ENCODE measurements around the gene ERGIC1.
"Not testable (repeated sequence)": the region's sequence is repeated elsewhere in the genome, so short reads cannot be mapped to it uniquely, and the experiment has no call there.

ERGIC1 gene

DNA sequence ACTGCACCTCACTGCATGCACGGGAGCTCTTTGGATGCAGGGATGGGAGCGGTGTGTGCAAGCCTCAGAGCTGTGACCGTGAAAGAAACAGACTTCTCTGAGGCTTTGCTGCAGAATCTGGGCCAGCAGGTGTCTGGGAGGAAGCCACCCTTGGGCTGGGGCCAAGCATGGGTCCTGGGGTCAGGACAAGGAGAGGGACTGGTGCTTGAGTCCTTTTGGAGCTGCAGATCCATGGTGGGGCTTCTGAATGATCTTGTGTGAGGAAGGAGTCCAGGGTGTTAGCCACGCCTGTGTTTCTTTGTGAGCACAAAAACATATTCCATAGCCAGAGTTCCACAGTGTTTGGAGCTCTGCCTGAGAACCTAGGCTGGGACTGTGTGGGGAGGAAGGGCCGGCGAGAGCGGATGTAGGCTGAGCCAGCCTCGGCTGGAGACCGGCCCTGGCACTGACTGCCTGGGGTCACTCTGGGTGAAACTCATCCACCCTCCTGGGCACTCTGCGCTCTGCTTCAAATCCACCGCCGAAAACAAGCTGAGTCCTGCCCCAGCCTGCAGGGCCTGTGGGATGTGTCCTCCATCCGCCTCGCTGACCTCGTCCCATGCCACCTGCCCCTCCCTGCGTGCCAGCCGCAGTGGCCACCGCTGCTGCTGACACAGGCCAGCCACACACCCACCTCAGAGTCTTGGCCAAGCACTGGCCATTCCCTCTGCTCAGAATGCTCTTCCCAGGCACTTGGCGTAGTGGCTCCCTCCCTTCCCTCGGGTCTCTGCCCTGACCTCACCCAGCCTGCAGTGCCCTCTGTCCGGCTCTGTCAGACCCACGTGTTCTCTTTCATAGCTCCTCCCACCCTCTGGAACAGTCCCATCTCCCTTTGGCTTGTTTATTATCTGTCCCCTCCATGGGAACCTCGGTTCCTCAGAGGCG, 26.7 kb downstream of the ERGIC1 start:
- peak overlapping the region; percentile 61 for H3K4me2 ChIP-seq

DNA sequence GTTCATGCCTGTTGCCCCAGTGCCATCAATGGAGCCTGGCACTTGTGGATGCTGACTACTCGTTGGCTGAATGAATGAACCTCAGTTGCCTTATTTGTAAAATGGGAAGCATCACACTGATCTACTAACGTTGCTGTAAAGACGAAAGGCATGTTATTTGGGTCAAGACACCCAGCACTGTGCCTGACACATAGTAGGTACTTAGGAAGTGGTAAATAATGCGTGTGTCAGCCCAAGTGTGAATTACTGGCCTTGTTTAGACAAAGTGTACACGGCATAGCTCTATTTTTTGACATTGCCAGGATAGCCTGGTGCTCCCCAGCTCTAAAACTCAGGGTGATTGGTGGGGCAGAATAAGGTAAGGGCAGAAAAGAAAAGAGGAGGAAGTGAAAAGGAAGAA, 27.4 kb downstream of the ERGIC1 start:
- no peaks in the 10 kb centered on the region for H3K9me3 ChIP-seq
- H3K27ac ChIP-seq: peak overlapping the region; percentile 70
- H3K4me1 ChIP-seq: peaks cover 95% of the 10 kb centered on the region
- peak overlapping the region; percentile 61 for H3K9ac ChIP-seq
- H3K36me3 ChIP-seq: peaks cover 85% of the 10 kb centered on the region
- no peaks in the 10 kb centered on the region for H3K27me3 ChIP-seq
- H3K4me3 ChIP-seq: no peak overlapping the region
- no peak for TF ChIP-seq Cebpa-rat (IDR thresholded peaks at IDR 0.05)
- H4K20me1 ChIP-seq: peaks cover 100% of the 10 kb centered on the region
- peak overlapping the region; percentile 61 for H3K4me2 ChIP-seq

More for the DNA sequence above, 26.7 kb downstream of the ERGIC1 start:
- TF ChIP-seq Cebpa-rat (IDR thresholded peaks at IDR 0.05): no peak
- H3K27ac ChIP-seq: peak overlapping the region; percentile 70
- no peaks in the 10 kb centered on the region for H3K27me3 ChIP-seq
- H3K4me1 ChIP-seq: peaks cover 95% of the 10 kb centered on the region
- peak overlapping the region; percentile 61 for H3K9ac ChIP-seq
- no peak overlapping the region for H3K4me3 ChIP-seq
- H3K9me3 ChIP-seq: no peaks in the 10 kb centered on the region
- H4K20me1 ChIP-seq: peaks cover 100% of the 10 kb centered on the region
- H3K36me3 ChIP-seq: peaks cover 85% of the 10 kb centered on the region

DNA sequence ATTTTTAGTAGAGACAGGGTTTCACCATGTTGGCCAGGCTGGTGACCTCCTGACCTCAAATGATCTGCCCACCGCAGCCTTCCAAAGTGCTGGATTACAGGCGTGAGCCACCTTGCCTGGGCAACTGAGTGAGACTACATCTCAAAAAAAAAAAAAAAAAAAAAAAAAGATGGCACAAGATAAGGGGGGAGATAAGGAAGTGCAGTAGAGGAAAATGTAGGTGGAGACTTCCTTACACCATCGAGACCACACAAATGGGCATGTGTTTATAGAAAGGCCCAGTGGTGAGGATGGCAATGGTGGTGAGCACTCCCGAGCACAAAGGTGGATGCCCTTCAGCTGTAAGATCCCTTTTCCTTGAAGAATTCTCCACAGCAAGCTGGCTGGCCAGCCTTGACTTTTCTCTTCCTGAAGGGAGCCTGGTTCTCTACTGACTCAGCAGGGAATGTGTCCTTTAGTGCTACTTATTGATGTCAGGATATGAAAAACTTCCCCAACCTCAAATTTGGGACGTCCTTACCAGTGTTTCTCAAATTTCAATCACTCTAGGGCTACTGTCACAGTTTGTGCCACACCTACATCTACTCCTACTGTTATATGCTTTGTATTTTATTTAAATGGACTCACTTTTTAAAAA, 28.2 kb downstream of the ERGIC1 start:
- TF ChIP-seq Cebpa-rat (IDR thresholded peaks at IDR 0.05): no peak
- peaks cover 85% of the 10 kb centered on the region for H3K36me3 ChIP-seq
- no peak overlapping the region for H3K4me3 ChIP-seq
- H3K4me2 ChIP-seq: peak overlapping the region; percentile 18; the same call in 1 of the 2 replicates
- H3K4me1 ChIP-seq: peaks cover 95% of the 10 kb centered on the region
- H3K27me3 ChIP-seq: no peaks in the 10 kb centered on the region
- peaks cover 100% of the 10 kb centered on the region for H4K20me1 ChIP-seq
- H3K9ac ChIP-seq: peak overlapping the region; percentile 40; the same call in 1 of the 2 replicates
- H3K9me3 ChIP-seq: no peaks in the 10 kb centered on the region
- H3K27ac ChIP-seq: 0 out of 2 replicates have a peak overlapping the region, but pooled peaks have one; percentile 18

DNA sequence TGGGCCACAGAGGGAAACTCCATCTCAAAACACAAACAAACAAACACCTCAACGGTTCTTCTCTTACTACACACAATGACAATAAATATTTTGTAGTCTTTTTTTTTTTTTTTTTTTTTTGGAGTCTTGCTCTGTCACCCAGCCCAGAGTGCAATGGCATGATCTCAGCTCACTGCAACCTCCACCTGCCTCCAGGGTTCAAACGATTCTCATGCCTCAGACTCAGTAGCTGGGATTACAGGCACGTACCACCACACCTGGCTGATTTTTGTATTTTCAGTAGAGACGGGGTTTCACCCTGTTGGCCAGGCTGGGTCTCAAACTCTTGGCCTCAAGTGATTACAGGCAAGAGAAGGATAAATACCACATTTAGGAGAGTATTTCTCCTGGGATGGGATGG, 30.1 kb downstream of the ERGIC1 start:
- not testable (repeated sequence) for H3K27me3 ChIP-seq, H3K9me3 ChIP-seq, H3K4me3 ChIP-seq, H3K9ac ChIP-seq, H3K27ac ChIP-seq
- Histone ChIP-seq H3K4me1 (peaks cover 97% of the 10 kb centered on the region), H3K36me3 (peaks cover 78% of the 10 kb centered on the region), H3K4me2 (0 out of 2 replicates have a peak overlapping the region, but pooled peaks have one; percentile 6), H4K20me1 (peaks cover 100% of the 10 kb centered on the region)

DNA sequence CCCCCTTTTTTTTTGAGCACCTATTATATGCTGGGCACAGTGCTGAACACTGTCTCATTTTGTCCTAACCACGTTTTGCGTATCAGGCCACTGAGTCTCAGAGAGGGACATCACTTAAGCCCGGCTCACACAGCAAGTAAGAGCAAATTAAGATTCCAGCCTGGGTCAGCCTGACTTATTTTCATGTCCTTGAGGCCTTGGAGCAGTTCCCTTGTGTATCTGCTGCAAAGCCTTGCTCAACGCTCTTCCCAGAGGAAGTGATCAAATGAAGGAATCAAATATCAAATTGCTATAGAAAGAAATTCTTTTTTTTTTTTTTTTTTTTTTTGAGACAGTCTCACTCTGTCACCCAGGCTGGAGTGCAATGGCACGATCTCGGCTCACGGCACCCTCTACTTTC, 30.7 kb downstream of the ERGIC1 start:
- peaks cover 97% of the 10 kb centered on the region for H3K4me1 ChIP-seq

DNA sequence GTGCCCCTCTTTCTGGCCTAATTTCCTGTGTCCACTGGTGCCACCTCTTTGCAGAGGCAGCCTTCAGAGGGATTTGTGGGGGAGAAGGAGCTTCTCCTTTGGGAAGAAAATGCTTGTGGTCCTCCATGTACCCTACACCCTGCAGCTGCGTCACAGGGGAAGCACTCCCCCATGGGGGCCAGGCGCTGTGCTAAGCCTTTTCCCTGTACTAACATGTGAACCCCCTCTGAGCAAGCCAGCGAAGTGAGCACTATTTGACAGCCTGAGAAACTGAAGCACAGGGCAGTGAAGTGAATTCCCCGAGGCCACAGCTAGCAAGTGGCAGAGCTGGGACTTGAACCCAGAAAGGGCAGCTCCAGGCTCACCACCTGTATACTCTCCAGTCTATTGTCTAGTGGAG, 32.3 kb downstream of the ERGIC1 start:
- H3K36me3 ChIP-seq: peaks cover 56% of the 10 kb centered on the region
- peak overlapping the region; percentile 52 for H3K9ac ChIP-seq
- no peaks in the 10 kb centered on the region for H3K9me3 ChIP-seq
- no peak for TF ChIP-seq Cebpa-rat (IDR thresholded peaks at IDR 0.05)
- peaks cover 100% of the 10 kb centered on the region for H4K20me1 ChIP-seq
- H3K4me3 ChIP-seq: no peak overlapping the region
- H3K27ac ChIP-seq: peak overlapping the region; percentile 65
- H3K27me3 ChIP-seq: no peaks in the 10 kb centered on the region
- H3K4me2 ChIP-seq: peak overlapping the region; percentile 88
- H3K4me1 ChIP-seq: peaks cover 97% of the 10 kb centered on the region

More for the DNA sequence above, 30.7 kb downstream of the ERGIC1 start:
- Histone ChIP-seq H3K4me3 (no peak overlapping the region), H3K36me3 (peaks cover 72% of the 10 kb centered on the region), H3K27me3 (no peaks in the 10 kb centered on the region), H3K4me2 (peak overlapping the region; percentile 88; the same call in 1 of the 2 replicates), H3K9ac (no peak overlapping the region), H3K9me3 (no peaks in the 10 kb centered on the region), H3K27ac (no peak overlapping the region), H4K20me1 (peaks cover 100% of the 10 kb centered on the region)
- TF ChIP-seq Cebpa-rat (IDR thresholded peaks at IDR 0.05): no peak

DNA sequence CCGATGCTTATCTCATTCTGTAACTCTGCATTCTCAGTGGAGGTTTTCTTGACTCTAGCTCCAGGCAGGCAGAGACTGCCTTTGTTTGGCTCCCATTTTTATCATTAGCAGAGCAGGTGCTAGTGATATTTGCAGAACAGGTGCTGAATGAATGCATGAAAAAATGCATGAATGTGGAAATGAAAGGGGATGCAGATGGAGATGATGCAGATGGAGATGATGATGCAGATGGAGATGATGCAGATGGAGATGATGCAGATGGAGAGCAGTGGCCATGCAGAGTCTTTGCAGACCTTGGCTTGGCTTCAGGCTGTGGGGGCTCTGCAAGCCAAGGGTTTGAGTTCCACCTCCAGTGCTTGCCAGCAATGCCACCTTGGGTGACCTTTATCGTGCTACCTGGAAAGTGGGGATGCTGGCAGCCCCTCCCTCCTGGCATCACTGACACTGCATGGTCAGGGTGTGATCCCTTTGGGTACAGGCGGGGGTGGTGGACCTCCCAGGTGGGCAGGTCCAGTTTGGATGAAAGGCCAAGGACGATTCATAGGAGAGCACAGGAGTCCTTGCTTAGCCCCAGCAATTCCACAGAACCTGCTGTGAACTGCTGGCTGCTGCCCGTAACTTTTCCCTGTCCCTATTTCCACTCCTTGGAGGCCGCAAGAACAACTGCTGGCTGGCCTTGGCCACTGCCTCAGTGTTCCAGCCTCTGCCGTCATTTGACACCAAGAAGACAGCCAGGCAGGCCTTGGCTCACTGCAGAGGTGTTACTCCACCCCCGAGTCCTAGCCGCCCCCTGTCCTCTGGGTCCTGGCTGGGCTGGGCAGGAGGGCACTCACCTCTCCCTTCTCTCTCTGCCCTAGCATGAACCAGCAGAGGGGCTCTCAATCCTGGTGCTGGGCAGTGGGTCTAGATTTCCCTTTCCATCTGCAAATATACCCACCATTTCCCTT, 33.0 kb downstream of the ERGIC1 start:
- peaks cover 49% of the 10 kb centered on the region for H3K36me3 ChIP-seq
- TF ChIP-seq Cebpa-rat (IDR thresholded peaks at IDR 0.05): no peak
- H4K20me1 ChIP-seq: peaks cover 100% of the 10 kb centered on the region
- peak overlapping the region; percentile 78 for H3K9ac ChIP-seq
- peak overlapping the region; percentile 88 for H3K4me2 ChIP-seq
- H3K4me3 ChIP-seq: no peak overlapping the region
- no peaks in the 10 kb centered on the region for H3K27me3 ChIP-seq
- H3K27ac ChIP-seq: peak overlapping the region; percentile 68
- H3K9me3 ChIP-seq: no peaks in the 10 kb centered on the region
- H3K4me1 ChIP-seq: peaks cover 97% of the 10 kb centered on the region

DNA sequence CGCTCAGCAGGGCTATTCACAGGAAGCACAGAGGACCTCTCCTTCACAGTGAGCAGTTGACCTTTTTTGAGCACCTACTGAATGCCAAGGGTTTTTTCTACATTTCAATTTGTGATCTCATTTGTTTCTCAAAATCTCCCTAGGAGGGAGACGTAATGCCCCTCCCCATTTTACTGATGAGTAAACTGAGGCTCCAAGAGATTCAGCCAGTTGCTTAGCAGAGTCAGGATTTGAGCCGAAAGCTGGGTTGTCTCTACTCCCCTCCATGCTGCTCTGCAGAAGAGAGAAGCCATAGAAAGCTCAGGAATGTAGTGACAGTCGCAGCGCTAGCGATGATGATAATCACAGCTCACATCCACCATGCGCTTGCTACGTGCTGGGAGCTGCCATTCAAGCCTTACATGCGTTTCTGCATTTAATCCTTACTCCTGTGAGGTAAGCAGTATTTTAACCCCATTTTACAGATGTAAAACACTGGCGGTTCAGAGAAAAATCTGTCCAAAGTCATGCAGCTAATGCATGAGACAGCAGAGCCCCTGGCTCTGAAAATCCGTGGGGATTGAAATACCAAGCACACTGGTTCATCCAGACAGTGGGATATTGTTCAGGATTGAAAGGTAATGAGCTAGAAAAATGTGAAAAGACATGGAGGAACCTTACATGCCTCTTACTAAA, 33.8 kb downstream of the ERGIC1 start:
- H4K20me1 ChIP-seq: peaks cover 100% of the 10 kb centered on the region
- H3K9ac ChIP-seq: peak overlapping the region; percentile 78
- TF ChIP-seq Cebpa-rat (IDR thresholded peaks at IDR 0.05): no peak
- H3K4me1 ChIP-seq: peaks cover 99% of the 10 kb centered on the region
- no peaks in the 10 kb centered on the region for H3K27me3 ChIP-seq
- peak overlapping the region; percentile 88 for H3K4me2 ChIP-seq
- peaks cover 40% of the 10 kb centered on the region for H3K36me3 ChIP-seq
- H3K27ac ChIP-seq: peak overlapping the region; percentile 68
- H3K4me3 ChIP-seq: no peak overlapping the region
- H3K9me3 ChIP-seq: no peaks in the 10 kb centered on the region
